HEK293T (cell line): ENCODE data around the gene SEH1L.
"Not testable (repeated sequence)": the region's sequence is repeated elsewhere in the genome, so short reads cannot be mapped to it uniquely, and the experiment has no call there.

Experiments used
- ARNT ChIP-seq: fragments of 450-650 bp; IDR thresholded peaks from 2 replicates; pipeline ENCODE4 v1.6.1; 2017; ENCODE audit warnings: mild to moderate bottlenecking
- BHLHE40 ChIP-seq: fragments of 450-650 bp; IDR thresholded peaks from 2 replicates; pipeline ENCODE4 v1.6.1; 2016; ENCODE audit warnings: mild to moderate bottlenecking, moderate library complexity, borderline replicate concordance

DNA sequence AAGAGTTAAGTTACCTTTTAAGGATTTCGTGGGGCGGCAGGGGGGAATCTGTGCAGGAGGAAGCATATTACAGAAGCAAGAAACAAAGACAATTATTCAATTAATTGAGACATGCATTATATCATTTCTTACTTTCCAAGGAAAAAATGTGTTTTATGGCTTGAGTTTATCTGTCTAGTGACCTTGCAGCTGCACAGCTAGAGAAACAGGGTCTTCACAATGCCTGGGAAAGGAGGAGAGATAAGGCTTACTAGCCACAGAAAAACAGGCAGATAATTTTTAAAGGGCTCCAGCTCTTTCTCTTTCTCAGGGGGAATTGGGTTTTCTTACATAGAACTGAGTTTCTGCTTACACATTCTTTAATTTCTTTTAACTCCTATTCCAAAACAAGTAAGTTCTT is 49.5 kb downstream of the SEH1L start:
- TF ChIP-seq BHLHE40, ARNT: not testable (repeated sequence)
